Endodermal cell (in vitro differentiated cells): ENCODE results near the gene DNAJB4. TPM values are rescaled to one million over a fixed set of nuclear protein-coding genes. Genes with fewer than 3 reads are reported as not detected.

Source experiments
- DNase-seq: peaks from one replicate; pipeline ENCODE4 v3.0.0-alpha.2; 2017
- H3K27ac ChIP-seq: 2 replicates; pipeline ENCODE4 v1.5.1; 2013; ENCODE audit warnings: mild to moderate bottlenecking, low read depth, low read length, moderate library complexity
- H3K27me3 ChIP-seq: 2 replicates; pipeline ENCODE4 v1.6.1; 2013; ENCODE audit warnings: mild to moderate bottlenecking, low read length, moderate library complexity; ENCODE audit not compliant: insufficient read depth, control insufficient read depth, poor library complexity, severe bottlenecking
- H3K36me3 ChIP-seq: 2 replicates; pipeline ENCODE4 v1.7.0; 2013; ENCODE audit warnings: mild to moderate bottlenecking, low read length, moderate library complexity; ENCODE audit not compliant: control insufficient read depth, insufficient read depth
- H3K4me1 ChIP-seq: one replicate; pipeline ENCODE4 v1.7.0; 2013; ENCODE audit warnings: low read length; ENCODE audit not compliant: control insufficient read depth, insufficient read depth
- H3K4me3 ChIP-seq: 2 replicates; pipeline ENCODE4 v1.5.1; 2013; ENCODE audit warnings: mild to moderate bottlenecking, low read length, moderate library complexity
- H3K9ac ChIP-seq: 2 replicates; pipeline ENCODE4 v1.6.1; 2013; ENCODE audit warnings: mild to moderate bottlenecking, low read length, moderate library complexity; ENCODE audit not compliant: poor library complexity, severe bottlenecking; ENCODE audit errors: extremely low read depth
- H3K9me3 ChIP-seq: 2 replicates; pipeline ENCODE4 v1.6.1; 2013; ENCODE audit warnings: mild to moderate bottlenecking, low read length, moderate library complexity; ENCODE audit not compliant: control insufficient read depth
- H3K27ac Mint-ChIP-seq: 2 replicates; pipeline ENCODE4 v1.8.0; 2020; ENCODE audit warnings: mixed read lengths
- H3K27me3 Mint-ChIP-seq: 2 replicates; pipeline ENCODE4 v1.8.0; 2021; ENCODE audit warnings: mild to moderate bottlenecking, mixed read lengths; ENCODE audit not compliant: insufficient read depth
- H3K36me3 Mint-ChIP-seq: 2 replicates; pipeline ENCODE4 v1.8.0; 2020; ENCODE audit warnings: low read depth, mixed read lengths
- H3K4me1 Mint-ChIP-seq: 2 replicates; pipeline ENCODE4 v1.8.0; 2020; ENCODE audit warnings: mixed read lengths
- H3K4me3 Mint-ChIP-seq: 2 replicates; pipeline ENCODE4 v1.8.0; 2020; ENCODE audit warnings: mild to moderate bottlenecking, moderate library complexity, mixed read lengths
- H3K9me3 Mint-ChIP-seq: 2 replicates; pipeline ENCODE4 v1.8.0; 2020; ENCODE audit warnings: mild to moderate bottlenecking, mixed read lengths
- WGBS, 2 experiments: methylation state at CpG; one replicate each; pipeline versions ENCODE4 v1.1.5 to v1.1.7; 2013; ENCODE audit warnings: missing lambda C conversion rate in 2 of 2, mixed read lengths in 1 of 2; ENCODE audit not compliant: insufficient coverage in 1 of 2, insufficient read length in 1 of 2; 5-methylcytosine and 5-hydroxymethylcytosine counted together
- total RNA-seq, 2 donors: library from RNA; stranded (reverse); fragmentation: NEBNext Ultra II Directional in 1 of 2; extraction: Animal tissue kit (Norgen Biotek cat#: 25700) in 1 of 2; gene quantifications; 2 replicates in 1 of 2; 3 replicates in 1 of 2; pipeline ENCODE4 v1.2.1, GENCODE V29; 2021
- TF ChIP-seq, protein P1 (sequence below): fragments of 200-600 bp; sonication (generic); conservative IDR thresholded peaks from 2 replicates; pipeline ENCODE4 v1.5.0; 2021; ENCODE audit warnings: antibody characterized with exemption, mild to moderate bottlenecking

The DNAJB4 gene
- total RNA-seq, 2 donors from 2014 or later, result 16.4 to 38.4 TPM

- no peaks in the 10 kb centered on the region for H3K9me3 Mint-ChIP-seq
- no peaks in the 10 kb centered on the region for H3K36me3 Mint-ChIP-seq
- TF ChIP-seq, protein P1, sequence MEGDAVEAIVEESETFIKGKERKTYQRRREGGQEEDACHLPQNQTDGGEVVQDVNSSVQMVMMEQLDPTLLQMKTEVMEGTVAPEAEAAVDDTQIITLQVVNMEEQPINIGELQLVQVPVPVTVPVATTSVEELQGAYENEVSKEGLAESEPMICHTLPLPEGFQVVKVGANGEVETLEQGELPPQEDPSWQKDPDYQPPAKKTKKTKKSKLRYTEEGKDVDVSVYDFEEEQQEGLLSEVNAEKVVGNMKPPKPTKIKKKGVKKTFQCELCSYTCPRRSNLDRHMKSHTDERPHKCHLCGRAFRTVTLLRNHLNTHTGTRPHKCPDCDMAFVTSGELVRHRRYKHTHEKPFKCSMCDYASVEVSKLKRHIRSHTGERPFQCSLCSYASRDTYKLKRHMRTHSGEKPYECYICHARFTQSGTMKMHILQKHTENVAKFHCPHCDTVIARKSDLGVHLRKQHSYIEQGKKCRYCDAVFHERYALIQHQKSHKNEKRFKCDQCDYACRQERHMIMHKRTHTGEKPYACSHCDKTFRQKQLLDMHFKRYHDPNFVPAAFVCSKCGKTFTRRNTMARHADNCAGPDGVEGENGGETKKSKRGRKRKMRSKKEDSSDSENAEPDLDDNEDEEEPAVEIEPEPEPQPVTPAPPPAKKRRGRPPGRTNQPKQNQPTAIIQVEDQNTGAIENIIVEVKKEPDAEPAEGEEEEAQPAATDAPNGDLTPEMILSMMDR, result no peak
- Histone ChIP-seq H3K9ac (no peak overlapping the region), H3K36me3 (no peaks in the 10 kb centered on the region), H3K4me1 (peaks cover 6% of the 10 kb centered on the region), H3K9me3 (no peaks in the 10 kb centered on the region), H3K4me3 (no peak overlapping the region), H3K27ac (no peak overlapping the region), H3K27me3 (no peaks in the 10 kb centered on the region)
- H3K4me1 Mint-ChIP-seq, result peaks cover 11% of the 10 kb centered on the region
- no peak overlapping the region for H3K27ac Mint-ChIP-seq
- H3K4me3 Mint-ChIP-seq, result no peak overlapping the region
- H3K27me3 Mint-ChIP-seq, result no peaks in the 10 kb centered on the region
- 98 to 100% methylated on average over 2 to 3 of the region's 3 CpGs for WGBS, 2 experiments
- no peak for DNase-seq
Observed at GRCh38 chr1:78009276-78009675, 4.5 kb downstream of the DNAJB4 start.

DNA sequence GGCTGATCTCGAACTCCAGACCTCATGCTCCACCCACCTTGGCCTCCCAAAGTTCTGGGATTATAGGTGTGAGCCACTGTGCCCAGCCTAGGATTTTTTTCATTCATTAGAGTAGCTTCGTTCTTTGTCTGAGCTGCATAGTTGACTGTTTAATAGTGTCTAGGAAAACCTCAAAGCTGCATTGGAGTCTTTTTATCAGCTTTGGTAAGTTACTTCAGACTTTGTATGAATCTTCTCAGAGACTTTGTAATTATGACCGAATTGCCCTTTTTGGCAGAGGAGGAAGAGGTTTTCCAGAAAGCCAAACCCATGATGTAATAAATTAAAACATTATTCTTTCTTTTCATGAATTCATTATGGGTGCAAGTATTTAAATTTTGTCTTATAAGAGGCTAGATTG lies 5.1 kb downstream of the DNAJB4 start:
- peaks cover 1% of the 10 kb centered on the region for H3K36me3 Mint-ChIP-seq
- Histone ChIP-seq H3K36me3 (no peaks in the 10 kb centered on the region), H3K9me3 (no peaks in the 10 kb centered on the region), H3K4me3 (no peak overlapping the region), H3K27me3 (no peaks in the 10 kb centered on the region), H3K4me1 (peaks cover 6% of the 10 kb centered on the region), H3K27ac (no peak overlapping the region), H3K9ac (no peak overlapping the region)
- 94% methylated on average over 2 to 3 of the region's 3 CpGs for WGBS, 2 experiments
- no peak overlapping the region for H3K27ac Mint-ChIP-seq
- no peak for DNase-seq
- H3K4me3 Mint-ChIP-seq, result no peak overlapping the region
- H3K27me3 Mint-ChIP-seq, result no peaks in the 10 kb centered on the region
- TF ChIP-seq, protein P1, result no peak
- H3K9me3 Mint-ChIP-seq, result no peaks in the 10 kb centered on the region
- H3K4me1 Mint-ChIP-seq, result peaks cover 7% of the 10 kb centered on the region

DNA sequence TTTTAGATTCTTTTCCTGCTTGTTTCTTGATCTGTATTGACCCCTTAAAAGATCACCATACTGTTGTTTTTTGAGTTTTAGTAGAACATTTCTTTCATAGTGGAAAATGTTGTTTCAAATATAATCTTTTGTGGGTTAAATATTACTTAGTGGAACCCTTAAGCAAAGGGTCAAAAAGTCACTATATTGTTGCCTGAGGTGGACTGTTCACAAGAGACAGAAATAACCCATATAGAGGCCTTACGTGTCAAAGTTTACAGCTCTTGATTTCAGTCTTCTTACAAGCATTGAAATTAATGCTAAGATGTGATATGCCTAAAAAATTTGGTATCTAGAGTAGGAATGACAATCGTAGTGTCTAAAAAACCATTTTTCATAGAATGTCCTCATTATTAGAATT lies 6.3 kb downstream of the DNAJB4 start:
- Histone ChIP-seq H3K4me3 (no peak overlapping the region), H3K27ac (no peak overlapping the region), H3K9ac (no peak overlapping the region), H3K4me1 (peaks cover 6% of the 10 kb centered on the region), H3K27me3 (no peaks in the 10 kb centered on the region), H3K36me3 (peaks cover 2% of the 10 kb centered on the region), H3K9me3 (no peaks in the 10 kb centered on the region)
- peaks cover under 1% of the 10 kb centered on the region for H3K4me1 Mint-ChIP-seq
- TF ChIP-seq, protein P1, result no peak
- H3K27ac Mint-ChIP-seq, result no peak overlapping the region
- H3K27me3 Mint-ChIP-seq, result no peaks in the 10 kb centered on the region
- H3K4me3 Mint-ChIP-seq, result no peak overlapping the region
- DNase-seq, result no peak
- no peaks in the 10 kb centered on the region for H3K9me3 Mint-ChIP-seq
- 87% methylated on average over 2 of the region's 2 CpGs; no CpG with 5 or more reads in 1 of the 2 experiments for WGBS, 2 experiments
- peaks cover 3% of the 10 kb centered on the region for H3K36me3 Mint-ChIP-seq
